B cell (primary cell): Measurements from ENCODE around the gene JMJD8. TPM values are rescaled to one million over a fixed set of nuclear protein-coding genes. Genes with fewer than 3 reads are reported as not detected.
A peak's percentile ranks its signal among the peaks of the same experiment; 100 is the strongest.

Source experiments
- ATAC-seq: fragments of 200-7000 bp; cut with Tn5 transposase; one replicate; pipeline ENCODE4 v1.10.0; 2021; ENCODE audit warnings: low read depth, mild to moderate bottlenecking, moderate number of reproducible peaks, moderate library complexity
- CTCF ChIA-PET: fragments of 350-600 bp; sonication (Branson Sonifier 250); formaldehyde crosslinking; loops from one replicate; lab custom pipeline; 2021; ENCODE audit warnings: antibody characterized with exemption, inconsistent platforms; lab: Charles Lee
- POLR2A ChIA-PET: fragments of 350-600 bp; sonication (Branson Sonifier 250); formaldehyde crosslinking; loops from one replicate; lab custom pipeline; 2021; ENCODE audit warnings: antibody characterized with exemption; lab: Charles Lee
- DNase-seq: peaks from one replicate; pipeline ENCODE4 v3.0.0; 2013
- H2AFZ ChIP-seq: 2 replicates; pipeline ENCODE4 v1.6.1; 2012; ENCODE audit warnings: mild to moderate bottlenecking, low read depth, low read length; ENCODE audit not compliant: insufficient read depth, poor library complexity, severe bottlenecking
- H3K27ac ChIP-seq, 2 donors: 1 replicate in 1 of 2; 2 replicates in 1 of 2; pipeline ENCODE4 v1.5.1; 2012 to 2013; ENCODE audit warnings: low read length in 2 of 2, mild to moderate bottlenecking in 2 of 2, moderate library complexity in 1 of 2
- H3K27me3 ChIP-seq, 4 experiments: fragments of 200-600 bp in 1 of 4; sonication (generic) in 1 of 4; replicated peaks in 1 of 4; 1 replicate in 2 of 4; 2 replicates in 2 of 4; pipeline versions ENCODE4 v1.6.1 to v1.7.0; 2013 to 2016; ENCODE audit warnings: low read length in 3 of 4, mild to moderate bottlenecking in 2 of 4, mixed read lengths in 1 of 4, moderate library complexity in 1 of 4; ENCODE audit not compliant: insufficient read depth in 4 of 4, control insufficient read depth in 3 of 4; ENCODE audit errors: control extremely low read depth in 1 of 4
- H3K36me3 ChIP-seq, 2 experiments: replicated peaks in 1 of 2; 1 replicate in 1 of 2; 2 replicates in 1 of 2; pipeline versions ENCODE4 v1.6.1 to v1.7.1; 2013; ENCODE audit warnings: low read length in 1 of 2; ENCODE audit not compliant: insufficient read depth in 2 of 2, control insufficient read depth in 1 of 2; ENCODE audit errors: control extremely low read depth in 1 of 2, extremely low read depth in 1 of 2
- H3K4me1 ChIP-seq, 2 donors: fragments of 200-600 bp in 1 of 2; sonication (generic) in 1 of 2; 1 replicate in 1 of 2; 2 replicates in 1 of 2; pipeline versions ENCODE4 v1.5.1 to v1.6.1; 2013 to 2017; ENCODE audit warnings: low read length in 2 of 2; ENCODE audit not compliant: control insufficient read depth in 2 of 2, insufficient read depth in 2 of 2
- H3K4me2 ChIP-seq: replicated peaks from 2 replicates; pipeline ENCODE3; 2012; ENCODE audit warnings: mild to moderate bottlenecking, low read depth, low read length; ENCODE audit not compliant: poor library complexity, severe bottlenecking
- H3K4me3 ChIP-seq, 5 experiments: fragments of 200-600 bp in 1 of 5; sonication (generic) in 1 of 5; 1 replicate in 3 of 5; 2 replicates in 2 of 5; pipeline versions ENCODE4 v1.5.1 to v1.7.0; 2011 to 2016; ENCODE audit warnings: low read length in 4 of 5, mild to moderate bottlenecking in 4 of 5, low read depth in 2 of 5, control low read depth in 1 of 5, moderate library complexity in 1 of 5; ENCODE audit not compliant: insufficient read depth in 1 of 5; ENCODE audit errors: control extremely low read depth in 1 of 5, extremely low read depth in 1 of 5
- H3K79me2 ChIP-seq: fragments of 200-600 bp; sonication (generic); one replicate; pipeline ENCODE4 v1.6.0; 2016; ENCODE audit warnings: low read length; ENCODE audit not compliant: control insufficient read depth, insufficient read depth
- H3K9ac ChIP-seq: fragments of 200-600 bp; sonication (generic); 2 replicates; pipeline ENCODE4 v1.6.1; 2017; ENCODE audit warnings: mild to moderate bottlenecking, low read length, moderate library complexity
- H3K9me3 ChIP-seq, 3 donors: one replicate each; pipeline versions ENCODE4 v1.6.1 to v1.7.1; 2013; ENCODE audit warnings: low read length in 2 of 3; ENCODE audit not compliant: control insufficient read depth in 2 of 3, insufficient read depth in 1 of 3; ENCODE audit errors: control extremely low read depth in 1 of 3
- H4K20me1 ChIP-seq: 2 replicates; pipeline ENCODE4 v1.6.0; 2012; ENCODE audit warnings: mild to moderate bottlenecking, low read length; ENCODE audit not compliant: insufficient read depth, control insufficient read depth, poor library complexity, severe bottlenecking
- H3K27ac Mint-ChIP-seq: one replicate; pipeline ENCODE4 v1.8.0; 2021; ENCODE audit warnings: mixed read lengths
- H3K27me3 Mint-ChIP-seq: one replicate; pipeline ENCODE4 v1.8.0; 2021; ENCODE audit warnings: mixed read lengths
- H3K4me1 Mint-ChIP-seq: one replicate; pipeline ENCODE4 v1.8.0; 2021; ENCODE audit warnings: mixed read lengths
- H3K4me3 Mint-ChIP-seq: one replicate; pipeline ENCODE4 v1.8.0; 2021; ENCODE audit warnings: mixed read lengths
- H3K9me3 Mint-ChIP-seq: one replicate; pipeline ENCODE4 v1.8.0; 2022; ENCODE audit warnings: mixed read lengths; ENCODE audit not compliant: insufficient read depth
- CTCF ChIP-seq: fragments of 200-600 bp; IDR thresholded peaks from one replicate; pipeline ENCODE4 v1.8.0; 2022; ENCODE audit warnings: antibody characterized with exemption, mild to moderate bottlenecking
- EZH2 ChIP-seq: IDR thresholded peaks from 2 replicates; pipeline ENCODE4 v1.6.1; 2012; ENCODE audit warnings: borderline replicate concordance, low read depth, mild to moderate bottlenecking, moderate library complexity, low read length; ENCODE audit not compliant: insufficient read depth, poor library complexity, severe bottlenecking
- WGBS: methylation state at CpG from one replicate; pipeline ENCODE4 v1.1.5; 2013; ENCODE audit warnings: missing lambda C conversion rate; ENCODE audit not compliant: insufficient coverage; 5-methylcytosine and 5-hydroxymethylcytosine counted together
- intact Hi-C: fragments of 100-400 bp; cut with micrococcal nuclease; formaldehyde crosslinking; loops from one replicate; pipeline ENCODE4 v1.10.0; 2022
- polyA plus RNA-seq: library from polyadenylated mRNA; depleted of rRNA; stranded (reverse); fragments of >200 nt; gene quantifications from 2 replicates; pipeline ENCODE4 v1.2.3, GENCODE V29; 2012
- total RNA-seq, 2 donors: library from RNA; stranded (reverse); fragments of 120-200 nt in 1 of 2; gene quantifications; 1 replicate in 1 of 2; 2 replicates in 1 of 2; pipeline versions ENCODE4 v1.2.3 to v1.2.4, GENCODE V29; 2013 to 2022

JMJD8 gene
- total and polyA plus RNA-seq, 2 donors (not counting 1 experiment from before 2014, with no cell fraction given): 46.3 to 69.3 TPM

GRCh38 chr16:716768-717325 is 32.7 kb upstream of the JMJD8 start:
- Mint-ChIP-seq H3K9me3 (no peaks in the 10 kb centered on the region), H3K4me3 (peak overlapping the region; percentile 72), H3K27me3 (peaks cover 8% of the 10 kb centered on the region), H3K27ac (no peak overlapping the region), H3K4me1 (peaks cover 12% of the 10 kb centered on the region)
- Histone ChIP-seq H3K27me3 (peaks cover 0 to 25% (median 10%) of the 10 kb centered on the region in 4 experiments), H3K9ac (no peak overlapping the region), H3K4me3 (no peak overlapping the region), H3K36me3 (no peaks in the 10 kb centered on the region), H2AFZ (no peak overlapping the region), H3K4me1 (peaks cover 27 to 35% of the 10 kb centered on the region in 2 donors), H3K79me2 (no peaks in the 10 kb centered on the region), H3K27ac (no peak overlapping the region), H4K20me1 (peaks cover 16% of the 10 kb centered on the region), H3K4me2 (no peak overlapping the region), H3K9me3 (peaks cover 0 to 15% (median 0%) of the 10 kb centered on the region in 3 donors)
- 88% methylated on average over 26 of the region's 29 CpGs for whole genome bisulfite sequencing
- ChIA-PET CTCF (interaction anchor here (1.3 to 7.6 kb wide), 4 partner anchors 10 to 68 kb away, joined by 3 to 94 read pairs (median 9); partner anchors contain the start of genes CHTF18, CIAO3 and RPUSD1), POLR2A (interaction anchor here (0.8 to 1.9 kb wide), 3 partner anchors 11 to 79 kb away, joined by 3 to 8 read pairs (median 4); partner anchors contain the start of gene CIAO3)
- DNase-seq (no peak), ATAC-seq (no peak)
- TF ChIP-seq CTCF (no peak), EZH2 (no peak)
- intact Hi-C loops: loop anchor here (5.0 kb wide), 1 partner anchor 255 kb away; the partner anchor contains the start of gene LMF1

GRCh38 chr16:716200-716568 is 32.0 kb upstream of the JMJD8 start:
- TF ChIP-seq CTCF (no peak), EZH2 (no peak)
- ATAC-seq (no peak), DNase-seq (no peak)
- Histone ChIP-seq H3K36me3 (no peaks in the 10 kb centered on the region), H2AFZ (no peak overlapping the region), H3K9ac (no peak overlapping the region), H3K79me2 (no peaks in the 10 kb centered on the region), H3K9me3 (peaks cover 0 to 12% (median 0%) of the 10 kb centered on the region in 3 donors), H3K27me3 (peaks cover 0 to 30% (median 12%) of the 10 kb centered on the region in 4 experiments), H4K20me1 (peaks cover 11% of the 10 kb centered on the region), H3K4me2 (peak overlapping the region; percentile 95), H3K4me1 (peaks cover 21 to 35% of the 10 kb centered on the region in 2 donors), H3K27ac (no peak overlapping the region), H3K4me3 (no peak overlapping the region)
- intact Hi-C loops: loop anchor here (5.0 kb wide), 1 partner anchor 256 kb away; the partner anchor contains the start of gene LMF1
- no peaks in the 10 kb centered on the region for H3K9me3 Mint-ChIP-seq
- peaks cover 10% of the 10 kb centered on the region for H3K27me3 Mint-ChIP-seq
- H3K4me1 Mint-ChIP-seq: peaks cover 13% of the 10 kb centered on the region
- peak overlapping the region; percentile 72 for H3K4me3 Mint-ChIP-seq
- WGBS: 43% methylated on average over 10 of the region's 12 CpGs
- ChIA-PET CTCF (interaction anchor here (0.9 to 7.6 kb wide), 6 partner anchors 9 to 69 kb away, joined by 3 to 94 read pairs (median 8); partner anchors contain the start of genes CCDC78, CHTF18, CIAO3 and RPUSD1), POLR2A (interaction anchor here (1.4 to 2.1 kb wide), 3 partner anchors 10 to 25 kb away, joined by 4 to 11 read pairs (median 8); partner anchors contain the start of genes CCDC78 and CIAO3)
- no peak overlapping the region for H3K27ac Mint-ChIP-seq
